Right ventricle myocardium superior (tissue), 1 donor: Measurements from ENCODE around the gene SLC14A1. TPM values are rescaled to one million over a fixed set of nuclear protein-coding genes. Genes with fewer than 3 reads are reported as not detected.

Experiments used
- ATAC-seq: fragments of 200-7000 bp; cut with Tn5 transposase; one replicate; pipeline ENCODE4 v1.9.1; 2020; ENCODE audit warnings: mild to moderate bottlenecking; ENCODE audit not compliant: poor library complexity
- DNase-seq: peaks from one replicate; pipeline ENCODE4 v3.0.0-alpha.2; 2020
- intact Hi-C: fragments of 100-400 bp; cut with DNase I; formaldehyde crosslinking; loops from one replicate; pipeline ENCODE4 v1.11.2; 2022
- total RNA-seq: library from RNA; stranded (reverse); fragmentation: NEBNext Ultra II Directional; extraction: Animal tissue kit (Norgen Biotek cat#: 25700); gene quantifications from one replicate; pipeline ENCODE4 v1.2.1, GENCODE V29; 2021
- donor health status: DM: no; HTN: yes; CAD: no; lungs with severe emphysema.

Gene SLC14A1
- total RNA-seq, 1 donor from 2014 or later: 32.8 TPM

- DNase-seq (no peak), ATAC-seq (no peak)
- intact Hi-C loops: no loop called here
Measured at GRCh38 chr18:45783097-45784075, 59.4 kb downstream of the SLC14A1 start.

- DNase-seq (no peak), ATAC-seq (no peak)
- intact Hi-C loops: no loop called here
Measured at GRCh38 chr18:45785134-45785533, 61.2 kb downstream of the SLC14A1 start.

GRCh38 chr18:45786941-45787340 lies 63.0 kb downstream of the SLC14A1 start:
- intact Hi-C loops: no loop called here
- no peak for ATAC-seq

GRCh38 chr18:45787346-45787745 lies 63.4 kb downstream of the SLC14A1 start:
- no peak for ATAC-seq
- no peak for DNase-seq
- intact Hi-C loops: no loop called here

More at GRCh38 chr18:45786941-45787340, 63.0 kb downstream of the SLC14A1 start:
- no peak for DNase-seq

GRCh38 chr18:45788861-45789260 lies 64.9 kb downstream of the SLC14A1 start:
- intact Hi-C loops: no loop called here
- ATAC-seq (no peak), DNase-seq (no peak)

GRCh38 chr18:45792506-45793263 lies 68.7 kb downstream of the SLC14A1 start:
- DNase-seq (no peak), ATAC-seq (no peak)
- intact Hi-C loops: no loop called here

GRCh38 chr18:45793264-45793965 lies 69.4 kb downstream of the SLC14A1 start:
- DNase-seq: no peak
- intact Hi-C loops: no loop called here
- ATAC-seq: no peak

- no peak for ATAC-seq
- intact Hi-C loops: no loop called here
- DNase-seq: no peak
Measured at GRCh38 chr18:45801416-45802004, 77.5 kb downstream of the SLC14A1 start.

Other genes with a start within 250 kb of the SLC14A1 start
- not detected for gene SLC14A2, start 108.7 kb upstream of the SLC14A1 start, total RNA-seq
- gene SIGLEC15, start 101.5 kb downstream of the SLC14A1 start, total RNA-seq: not detected
- 18.9 TPM for gene EPG5, start 243.1 kb downstream of the SLC14A1 start, total RNA-seq